HEK293 (cell line): ENCODE measurements around the gene CENPP.

Experiments
- CTCF ChIA-PET: fragments of 350-600 bp; formaldehyde crosslinking; extraction: SDS; loops from one replicate; lab custom pipeline; 2021; ENCODE audit warnings: antibody characterized with exemption; lab: Yijun Ruan, JAX
- POLR2A ChIA-PET: fragments of 300-600 bp; formaldehyde crosslinking; extraction: SDS; loops from one replicate; lab custom pipeline; 2020; ENCODE audit warnings: antibody characterized with exemption, inconsistent platforms; lab: Yijun Ruan, JAX
- H3K27ac ChIP-seq: fragments of 200-500 bp; sonication (Bioruptor generic); 2 replicates; pipeline ENCODE4 v1.5.1; 2014; ENCODE audit warnings: low read depth, low read length, control low read depth, inconsistent platforms; ENCODE audit errors: extremely low read depth
- H3K36me3 ChIP-seq, 2 experiments: fragments of 200-500 bp in 1 of 2; sonication (Bioruptor generic) in 1 of 2; 1 replicate in 1 of 2; 2 replicates in 1 of 2; pipeline ENCODE4 v1.5.1; 2014 to 2017; ENCODE audit warnings: inconsistent platforms in 2 of 2, low read length in 2 of 2; ENCODE audit not compliant: control insufficient read depth in 2 of 2, insufficient read depth in 1 of 2
- H3K4me1 ChIP-seq: fragments of 200-500 bp; sonication (Bioruptor generic); 2 replicates; pipeline ENCODE4 v1.5.1; 2014; ENCODE audit warnings: mild to moderate bottlenecking, low read length, inconsistent platforms; ENCODE audit not compliant: control insufficient read depth, insufficient read depth
- H3K4me3 ChIP-seq: 2 replicates; pipeline ENCODE4 v1.5.1; 2011; ENCODE audit warnings: low read depth, mild to moderate bottlenecking, control low read depth, low read length, moderate library complexity
- H3K9me3 ChIP-seq: fragments of 200-500 bp; sonication (Bioruptor generic); 2 replicates; pipeline ENCODE4 v1.5.1; 2014; ENCODE audit warnings: low read depth, low read length, inconsistent platforms; ENCODE audit not compliant: control insufficient read depth, insufficient read depth
- FEZF1 ChIP-seq: fragments of 450-650 bp; formaldehyde crosslinking; IDR thresholded peaks from 2 replicates; pipeline ENCODE4 v1.5.1; 2016; ENCODE audit warnings: missing biosample characterization, missing genetic modification characterization
- KLF10 ChIP-seq: fragments of 450-650 bp; IDR thresholded peaks from 2 replicates; pipeline ENCODE4 v1.5.1; 2018; ENCODE audit warnings: missing biosample characterization, mild to moderate bottlenecking, missing genetic modification characterization
- KLF7 ChIP-seq: fragments of 450-650 bp; formaldehyde crosslinking; IDR thresholded peaks from 2 replicates; pipeline ENCODE4 v1.5.1; 2016; ENCODE audit warnings: missing biosample characterization, missing genetic modification characterization, borderline replicate concordance
- KLF9 ChIP-seq: fragments of 450-650 bp; formaldehyde crosslinking; IDR thresholded peaks from 2 replicates; pipeline ENCODE4 v1.5.1; 2016; ENCODE audit warnings: missing biosample characterization, missing genetic modification characterization, low read depth
- PRDM10 ChIP-seq: fragments of 450-650 bp; formaldehyde crosslinking; IDR thresholded peaks from 2 replicates; pipeline ENCODE4 v1.5.1; 2016; ENCODE audit warnings: missing biosample characterization, missing genetic modification characterization
- ZBTB1 ChIP-seq: fragments of 450-650 bp; formaldehyde crosslinking; IDR thresholded peaks from 2 replicates; pipeline ENCODE4 v1.5.1; 2016; ENCODE audit warnings: missing biosample characterization, missing genetic modification characterization
- ZFP37 ChIP-seq: fragments of 450-650 bp; formaldehyde crosslinking; IDR thresholded peaks from 2 replicates; pipeline ENCODE4 v1.5.1; 2016; ENCODE audit warnings: missing biosample characterization, missing genetic modification characterization
- ZIC2 ChIP-seq: fragments of 450-650 bp; formaldehyde crosslinking; IDR thresholded peaks from 2 replicates; pipeline ENCODE4 v1.5.1; 2016; ENCODE audit warnings: missing biosample characterization, missing genetic modification characterization
- ZNF140 ChIP-seq: fragments of 450-650 bp; formaldehyde crosslinking; IDR thresholded peaks from 2 replicates; pipeline ENCODE4 v1.5.1; 2016; ENCODE audit warnings: missing biosample characterization, missing genetic modification characterization
- ZNF155 ChIP-seq: fragments of 450-650 bp; formaldehyde crosslinking; IDR thresholded peaks from 2 replicates; pipeline ENCODE4 v1.5.1; 2016; ENCODE audit warnings: missing biosample characterization, missing genetic modification characterization
- ZNF174 ChIP-seq: fragments of 450-650 bp; formaldehyde crosslinking; IDR thresholded peaks from 2 replicates; pipeline ENCODE4 v1.5.0; 2017; ENCODE audit warnings: missing biosample characterization, mild to moderate bottlenecking, missing genetic modification characterization
- ZNF239 ChIP-seq: fragments of 450-650 bp; formaldehyde crosslinking; IDR thresholded peaks from 2 replicates; pipeline ENCODE4 v1.5.1; 2016; ENCODE audit warnings: missing biosample characterization, missing genetic modification characterization
- ZNF324 ChIP-seq: fragments of 450-650 bp; formaldehyde crosslinking; IDR thresholded peaks from 2 replicates; pipeline ENCODE4 v1.5.1; 2016; ENCODE audit warnings: missing biosample characterization, missing genetic modification characterization
- ZNF37A ChIP-seq: fragments of 450-650 bp; IDR thresholded peaks from 2 replicates; pipeline ENCODE4 v1.5.1; 2018; ENCODE audit warnings: missing biosample characterization, missing genetic modification characterization
- ZNF488 ChIP-seq: fragments of 450-650 bp; formaldehyde crosslinking; IDR thresholded peaks from 2 replicates; pipeline ENCODE4 v1.5.1; 2016; ENCODE audit warnings: missing biosample characterization, missing genetic modification characterization
- ZNF571 ChIP-seq: fragments of 450-650 bp; formaldehyde crosslinking; IDR thresholded peaks from 2 replicates; pipeline ENCODE4 v1.5.0; 2017; ENCODE audit warnings: missing biosample characterization, missing genetic modification characterization
- ZNF629 ChIP-seq: fragments of 450-650 bp; formaldehyde crosslinking; IDR thresholded peaks from 2 replicates; pipeline ENCODE4 v1.5.1; 2017; ENCODE audit warnings: missing biosample characterization, missing genetic modification characterization
- ZNF664 ChIP-seq: fragments of 450-650 bp; formaldehyde crosslinking; IDR thresholded peaks from 2 replicates; pipeline ENCODE4 v1.5.1; 2016; ENCODE audit warnings: missing biosample characterization, missing genetic modification characterization
- ZNF677 ChIP-seq: fragments of 450-650 bp; IDR thresholded peaks from 2 replicates; pipeline ENCODE4 v1.5.0; 2018; ENCODE audit warnings: missing biosample characterization, mild to moderate bottlenecking, missing genetic modification characterization, moderate library complexity
- ZNF701 ChIP-seq: fragments of 450-650 bp; formaldehyde crosslinking; IDR thresholded peaks from 2 replicates; pipeline ENCODE4 v1.5.1; 2016; ENCODE audit warnings: missing biosample characterization, missing genetic modification characterization
- ZNF76 ChIP-seq: fragments of 450-650 bp; formaldehyde crosslinking; IDR thresholded peaks from 2 replicates; pipeline ENCODE4; 2016; ENCODE audit warnings: low read depth, missing biosample characterization, missing genetic modification characterization, borderline replicate concordance
- ZNF791 ChIP-seq: fragments of 450-650 bp; formaldehyde crosslinking; IDR thresholded peaks from 2 replicates; pipeline ENCODE4 v1.5.1; 2016; ENCODE audit warnings: missing biosample characterization, missing genetic modification characterization
- ZNF830 ChIP-seq: fragments of 450-650 bp; IDR thresholded peaks from 2 replicates; pipeline ENCODE4 v1.5.0; 2018; ENCODE audit warnings: missing biosample characterization, missing genetic modification characterization, low read depth, mild to moderate bottlenecking, moderate library complexity
- ZSCAN16 ChIP-seq: fragments of 450-650 bp; formaldehyde crosslinking; IDR thresholded peaks from 2 replicates; pipeline ENCODE4 v1.5.1; 2016; ENCODE audit warnings: missing biosample characterization, missing genetic modification characterization
- TF ChIP-seq, protein P1 (sequence below): fragments of 450-650 bp; formaldehyde crosslinking; IDR thresholded peaks from 2 replicates; pipeline ENCODE4 v1.5.1; 2016; ENCODE audit warnings: missing biosample characterization, missing genetic modification characterization

CENPP gene

GRCh38 chr9:92664394-92665152, 338.8 kb downstream of the CENPP start (continued):
- TF ChIP-seq ZNF677 (no peak), ZNF174 (tag by site-specific recombination) (no peak), KLF9 (tag by site-specific recombination) (no peak), ZNF324 (no peak), ZNF571 (tag by site-specific recombination) (no peak), KLF7 (tag by site-specific recombination) (no peak), ZIC2 (tag by site-specific recombination) (peak; percentile 32), ZNF629 (tag by site-specific recombination) (peak; percentile 1; the same call in 1 of the 2 replicates), ZNF488 (tag by site-specific recombination) (no peak), ZNF76 (tag by site-specific recombination) (no peak), ZSCAN16 (tag by site-specific recombination) (no peak), ZNF791 (tag by site-specific recombination) (no peak), PRDM10 (peak; percentile 100), ZNF239 (tag by site-specific recombination) (no peak)

DNA sequence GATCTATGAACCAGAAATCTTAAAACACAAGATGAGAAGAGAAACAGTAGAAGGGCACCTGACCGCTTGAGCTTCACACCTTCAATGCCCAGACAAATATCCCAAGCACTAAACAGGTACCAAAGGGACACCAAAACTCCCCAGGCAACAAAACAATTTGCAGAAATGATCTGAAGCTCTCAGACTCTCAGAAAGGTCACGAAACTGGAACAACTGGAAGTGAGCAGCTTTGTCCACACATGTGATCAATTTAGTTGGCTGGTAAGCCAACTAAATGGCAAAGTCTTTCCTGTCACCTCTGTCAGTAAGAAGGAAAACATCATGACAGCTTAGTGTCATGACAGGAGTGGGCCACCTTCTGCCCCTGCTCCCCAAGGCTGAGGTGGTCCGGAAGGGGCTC, 340.1 kb downstream of the CENPP start:
- CTCF ChIA-PET = no interaction called here
- no peak overlapping the region for H3K4me3 ChIP-seq
- H3K4me1 ChIP-seq = peaks cover 3% of the 10 kb centered on the region; the same call in 1 of the 2 replicates
- H3K9me3 ChIP-seq = no peaks in the 10 kb centered on the region
- peaks cover 0 to 35% of the 10 kb centered on the region in 2 experiments; a peak in 1 of 3 replicates for H3K36me3 ChIP-seq
- TF ChIP-seq ZNF830 (tag by site-specific recombination) = no peak
- TF ChIP-seq FEZF1 = peak; percentile 37; the same call in 1 of the 2 replicates
- no peak for TF ChIP-seq ZNF37A (tag by site-specific recombination)
- TF ChIP-seq, all 188 proteins: peak for 1
- H3K27ac ChIP-seq = no peak overlapping the region
- POLR2A ChIA-PET = no interaction called here

- ChIA-PET POLR2A (no interaction called here), CTCF (interaction anchor here (1.2 kb wide), 1 partner anchor 125 kb away, joined by 3 read pairs; no protein-coding TSS in a partner anchor)
- H3K9me3 ChIP-seq = no peaks in the 10 kb centered on the region
- TF ChIP-seq KLF10 (tag by site-specific recombination) = no peak
- TF ChIP-seq, protein P1, sequence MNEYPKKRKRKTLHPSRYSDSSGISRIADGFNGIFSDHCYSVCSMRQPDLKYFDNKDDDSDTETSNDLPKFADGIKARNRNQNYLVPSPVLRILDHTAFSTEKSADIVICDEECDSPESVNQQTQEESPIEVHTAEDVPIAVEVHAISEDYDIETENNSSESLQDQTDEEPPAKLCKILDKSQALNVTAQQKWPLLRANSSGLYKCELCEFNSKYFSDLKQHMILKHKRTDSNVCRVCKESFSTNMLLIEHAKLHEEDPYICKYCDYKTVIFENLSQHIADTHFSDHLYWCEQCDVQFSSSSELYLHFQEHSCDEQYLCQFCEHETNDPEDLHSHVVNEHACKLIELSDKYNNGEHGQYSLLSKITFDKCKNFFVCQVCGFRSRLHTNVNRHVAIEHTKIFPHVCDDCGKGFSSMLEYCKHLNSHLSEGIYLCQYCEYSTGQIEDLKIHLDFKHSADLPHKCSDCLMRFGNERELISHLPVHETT = no peak
- TF ChIP-seq ZNF664 (tag by site-specific recombination) = no peak
- TF ChIP-seq ZNF174 (tag by site-specific recombination) = no peak
- no peak for TF ChIP-seq ZFP37 (tag by site-specific recombination)
- no peak for TF ChIP-seq ZBTB1 (tag by site-specific recombination)
- TF ChIP-seq ZNF140 (tag by site-specific recombination) = no peak
- TF ChIP-seq ZNF701 (tag by site-specific recombination) = no peak
- no peak for TF ChIP-seq ZNF155 (tag by site-specific recombination)
- TF ChIP-seq, all 188 proteins: peak for 0
- Histone ChIP-seq H3K4me1 (peaks cover 3% of the 10 kb centered on the region; the same call in 1 of the 2 replicates), H3K27ac (no peak overlapping the region), H3K36me3 (peaks cover 0 to 35% of the 10 kb centered on the region in 2 experiments; a peak in 1 of 3 replicates), H3K4me3 (no peak overlapping the region)
Observed at GRCh38 chr9:92666236-92666635, 340.5 kb downstream of the CENPP start.
